Stimulated activated CD4-positive, alpha-beta T cell treated with anti-CD3 and anti-CD28 coated beads, Interleukin-1b, Interleukin-23, amount 100 ng/mL, for 4 hours (primary cell): Measurements from ENCODE around the gene EXOC6.

ENCODE experiments used
- DNase-seq, 2 donors: peaks; one replicate each; pipeline ENCODE4 v3.0.0-alpha.2; 2020; ENCODE audit warnings: low read depth in 2 of 2

Gene EXOC6, protein sequence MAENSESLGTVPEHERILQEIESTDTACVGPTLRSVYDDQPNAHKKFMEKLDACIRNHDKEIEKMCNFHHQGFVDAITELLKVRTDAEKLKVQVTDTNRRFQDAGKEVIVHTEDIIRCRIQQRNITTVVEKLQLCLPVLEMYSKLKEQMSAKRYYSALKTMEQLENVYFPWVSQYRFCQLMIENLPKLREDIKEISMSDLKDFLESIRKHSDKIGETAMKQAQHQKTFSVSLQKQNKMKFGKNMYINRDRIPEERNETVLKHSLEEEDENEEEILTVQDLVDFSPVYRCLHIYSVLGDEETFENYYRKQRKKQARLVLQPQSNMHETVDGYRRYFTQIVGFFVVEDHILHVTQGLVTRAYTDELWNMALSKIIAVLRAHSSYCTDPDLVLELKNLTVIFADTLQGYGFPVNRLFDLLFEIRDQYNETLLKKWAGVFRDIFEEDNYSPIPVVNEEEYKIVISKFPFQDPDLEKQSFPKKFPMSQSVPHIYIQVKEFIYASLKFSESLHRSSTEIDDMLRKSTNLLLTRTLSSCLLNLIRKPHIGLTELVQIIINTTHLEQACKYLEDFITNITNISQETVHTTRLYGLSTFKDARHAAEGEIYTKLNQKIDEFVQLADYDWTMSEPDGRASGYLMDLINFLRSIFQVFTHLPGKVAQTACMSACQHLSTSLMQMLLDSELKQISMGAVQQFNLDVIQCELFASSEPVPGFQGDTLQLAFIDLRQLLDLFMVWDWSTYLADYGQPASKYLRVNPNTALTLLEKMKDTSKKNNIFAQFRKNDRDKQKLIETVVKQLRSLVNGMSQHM

DNA sequence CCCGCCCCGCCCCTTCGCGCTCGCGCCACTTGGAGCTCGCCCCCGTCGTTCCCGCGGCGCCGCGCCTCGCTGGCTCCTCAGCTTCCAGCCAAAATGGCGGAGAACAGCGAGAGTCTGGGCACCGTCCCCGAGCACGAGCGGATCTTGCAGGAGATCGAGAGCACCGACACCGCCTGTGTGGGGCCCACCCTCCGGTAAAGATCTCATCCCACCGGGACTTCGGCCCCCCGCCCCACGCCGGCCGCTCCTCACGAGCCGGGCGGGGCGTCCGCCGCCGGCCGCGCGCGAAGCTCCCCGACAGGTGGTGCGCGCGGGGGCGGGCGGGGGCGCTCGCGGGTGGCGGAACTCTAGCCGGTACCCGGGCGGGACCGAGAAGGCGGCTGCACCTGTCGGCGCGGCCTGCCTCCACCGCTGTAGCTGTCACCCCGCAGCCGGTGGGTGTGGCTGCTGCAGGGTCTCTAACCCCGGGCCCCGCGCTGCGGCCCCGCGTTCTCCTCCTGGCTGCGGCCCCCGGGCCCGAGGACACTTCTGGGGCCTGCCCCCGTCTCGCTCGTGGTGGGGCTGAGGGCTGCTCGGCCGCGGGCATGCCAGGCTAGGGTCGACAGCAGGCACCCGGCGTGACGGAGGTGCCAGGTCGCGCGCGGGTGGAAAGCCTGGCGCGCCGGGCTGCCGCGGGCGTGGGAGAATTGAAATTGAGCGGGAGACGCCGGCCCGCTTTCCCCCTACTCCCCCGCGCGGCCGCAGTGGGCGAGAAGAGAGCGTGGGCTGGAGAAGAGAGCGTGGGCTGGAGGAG lies at the start of gene EXOC6:
TSS of gene EXOC6 (plus strand) at position 80 of the 793 bp plus-strand sequence. CDS start at position 94, 14 bp downstream.
- DNase-seq: peak; percentile 76 to 77

GRCh38 chr10:92799568-92799967 lies 48.8 kb upstream of the EXOC6 start:
- DNase-seq: no peak

DNA sequence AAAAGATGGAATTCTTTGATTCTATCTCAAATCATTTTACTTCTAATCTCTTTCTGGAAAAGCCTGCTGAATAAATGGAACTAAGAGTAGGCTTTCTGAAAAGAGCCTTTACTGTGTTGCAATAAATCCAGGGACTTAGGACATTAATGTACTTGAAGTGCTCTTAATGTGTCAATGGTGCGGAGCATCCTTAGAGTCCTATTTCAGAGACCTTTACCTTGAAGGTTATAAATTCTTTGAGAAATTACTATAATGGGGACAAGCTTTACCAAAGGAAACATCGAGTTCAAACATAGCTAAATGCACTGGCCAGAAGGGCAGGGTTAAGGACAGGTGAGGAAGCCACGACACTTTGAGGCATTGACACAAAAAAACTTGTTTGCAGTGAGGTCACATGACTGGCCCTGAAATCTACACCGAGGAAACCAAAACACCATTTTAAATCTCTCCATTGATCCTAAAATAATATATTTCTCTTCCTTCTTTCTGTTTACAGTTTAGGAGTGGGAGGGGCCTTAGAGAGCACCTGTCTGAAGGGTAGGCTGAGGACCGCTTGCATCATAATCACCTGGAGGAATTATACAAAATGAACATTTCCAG lies 48.1 kb upstream of the EXOC6 start:
- no peak for DNase-seq

- DNase-seq: no peak
Observed at GRCh38 chr10:92801978-92802872, 46.1 kb upstream of the EXOC6 start.

DNA sequence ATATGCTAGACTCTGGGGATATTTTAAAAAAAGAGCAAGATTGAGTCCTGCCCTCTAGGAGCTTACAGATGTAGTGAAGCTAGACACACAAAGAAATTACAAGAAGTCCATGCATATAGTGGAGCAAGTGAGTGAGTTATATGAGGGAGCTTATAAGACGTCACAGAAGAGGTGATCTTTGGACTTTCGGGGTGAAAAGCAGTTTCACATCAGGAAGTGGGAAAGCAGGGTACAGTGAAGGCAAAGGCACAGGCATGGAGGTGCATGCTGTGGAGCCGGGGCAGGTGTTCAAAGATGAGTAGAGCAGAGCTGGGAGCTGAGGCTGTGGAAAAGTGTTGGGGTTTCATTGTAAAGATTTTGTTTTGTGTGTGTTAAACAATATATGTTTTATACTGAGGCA lies 38.5 kb upstream of the EXOC6 start:
- DNase-seq: no peak

- DNase-seq: no peak
Observed at GRCh38 chr10:92810934-92811532, 37.3 kb upstream of the EXOC6 start.

- DNase-seq: no peak
Observed at GRCh38 chr10:92811986-92812385, 36.3 kb upstream of the EXOC6 start.

GRCh38 chr10:92813979-92814378 lies 34.3 kb upstream of the EXOC6 start:
- no peak for DNase-seq

- no peak for DNase-seq
Observed at GRCh38 chr10:92814790-92815189, 33.5 kb upstream of the EXOC6 start.

GRCh38 chr10:92816091-92816531 lies 32.2 kb upstream of the EXOC6 start:
- no peak for DNase-seq

GRCh38 chr10:92822060-92822634 lies 26.2 kb upstream of the EXOC6 start:
- DNase-seq: no peak

- DNase-seq: no peak
Observed at GRCh38 chr10:92822964-92823363, 25.4 kb upstream of the EXOC6 start.

DNA sequence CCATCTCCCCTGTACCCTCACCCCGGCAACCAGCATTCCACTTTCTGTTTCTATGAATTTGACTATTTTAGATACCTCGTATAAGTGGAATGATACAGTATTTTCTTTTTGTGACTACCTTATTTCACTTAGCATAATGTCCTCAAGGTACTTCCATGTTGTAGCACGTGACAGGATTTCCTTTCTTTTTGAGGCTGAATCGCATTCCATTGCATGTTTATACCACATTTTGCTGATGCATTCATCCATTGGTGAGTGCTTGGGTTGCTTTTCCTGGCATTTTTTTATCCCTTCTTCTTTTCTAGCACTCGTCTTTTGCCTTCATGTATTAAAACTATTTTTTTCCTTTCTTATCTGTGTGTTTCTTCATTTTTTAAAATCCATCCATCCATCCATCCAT lies 22.3 kb upstream of the EXOC6 start:
- DNase-seq: no peak

DNA sequence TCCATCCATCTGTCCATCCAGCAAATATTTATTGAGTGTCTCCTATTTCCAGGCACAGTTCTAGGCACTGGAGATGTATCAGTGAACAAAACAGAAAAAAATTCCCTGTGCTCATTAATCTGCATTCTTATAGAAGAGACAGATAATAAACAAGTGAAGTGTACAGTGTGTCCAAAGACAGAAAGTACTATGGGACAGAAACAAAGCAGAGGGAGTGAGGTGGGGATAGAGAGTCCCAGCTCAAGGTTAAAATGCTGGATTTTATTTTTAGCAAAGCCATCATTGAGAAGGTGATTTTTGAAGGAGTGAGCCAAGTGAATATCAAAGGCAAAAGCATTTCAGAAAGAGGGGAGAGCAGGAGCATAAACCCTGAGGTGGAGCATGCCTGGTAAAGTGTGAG lies 21.8 kb upstream of the EXOC6 start:
- no peak for DNase-seq

DNA sequence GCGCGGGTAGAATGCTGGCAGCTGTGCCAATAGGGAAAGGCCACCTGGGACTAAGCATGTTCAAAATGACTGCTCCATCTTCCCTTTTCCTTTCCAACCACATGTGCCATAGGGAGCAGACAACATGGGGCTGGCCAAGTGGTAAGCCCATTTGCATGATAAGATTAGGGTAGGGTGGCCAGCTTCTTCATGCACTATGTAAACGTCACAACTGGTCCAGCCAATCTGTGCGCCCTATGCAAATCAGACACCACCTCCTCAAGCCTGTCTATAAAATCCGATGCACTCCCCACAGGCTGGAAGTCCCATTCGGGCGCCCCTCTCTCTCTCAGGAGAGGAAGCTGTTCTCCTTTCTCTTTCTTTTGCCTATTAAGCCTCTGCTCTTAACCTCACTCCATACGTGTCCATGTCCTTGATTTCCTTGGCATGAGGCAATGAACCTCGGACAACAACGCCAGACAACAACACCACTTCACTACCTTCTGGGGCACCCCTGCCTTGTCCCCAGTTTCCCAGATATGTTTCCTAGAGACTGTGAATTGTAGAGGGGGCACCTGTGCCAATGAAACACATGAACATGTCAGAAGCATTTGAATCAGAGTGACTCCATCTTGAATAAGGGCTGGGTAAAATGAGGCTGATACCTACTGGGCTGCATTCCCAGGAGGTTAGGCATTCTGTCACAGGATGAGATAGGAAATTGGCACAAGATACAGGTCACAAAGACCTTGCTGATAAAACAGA lies 19.1 kb upstream of the EXOC6 start:
- DNase-seq: no peak

GRCh38 chr10:92829786-92830377 lies 18.4 kb upstream of the EXOC6 start:
- DNase-seq: no peak

DNA sequence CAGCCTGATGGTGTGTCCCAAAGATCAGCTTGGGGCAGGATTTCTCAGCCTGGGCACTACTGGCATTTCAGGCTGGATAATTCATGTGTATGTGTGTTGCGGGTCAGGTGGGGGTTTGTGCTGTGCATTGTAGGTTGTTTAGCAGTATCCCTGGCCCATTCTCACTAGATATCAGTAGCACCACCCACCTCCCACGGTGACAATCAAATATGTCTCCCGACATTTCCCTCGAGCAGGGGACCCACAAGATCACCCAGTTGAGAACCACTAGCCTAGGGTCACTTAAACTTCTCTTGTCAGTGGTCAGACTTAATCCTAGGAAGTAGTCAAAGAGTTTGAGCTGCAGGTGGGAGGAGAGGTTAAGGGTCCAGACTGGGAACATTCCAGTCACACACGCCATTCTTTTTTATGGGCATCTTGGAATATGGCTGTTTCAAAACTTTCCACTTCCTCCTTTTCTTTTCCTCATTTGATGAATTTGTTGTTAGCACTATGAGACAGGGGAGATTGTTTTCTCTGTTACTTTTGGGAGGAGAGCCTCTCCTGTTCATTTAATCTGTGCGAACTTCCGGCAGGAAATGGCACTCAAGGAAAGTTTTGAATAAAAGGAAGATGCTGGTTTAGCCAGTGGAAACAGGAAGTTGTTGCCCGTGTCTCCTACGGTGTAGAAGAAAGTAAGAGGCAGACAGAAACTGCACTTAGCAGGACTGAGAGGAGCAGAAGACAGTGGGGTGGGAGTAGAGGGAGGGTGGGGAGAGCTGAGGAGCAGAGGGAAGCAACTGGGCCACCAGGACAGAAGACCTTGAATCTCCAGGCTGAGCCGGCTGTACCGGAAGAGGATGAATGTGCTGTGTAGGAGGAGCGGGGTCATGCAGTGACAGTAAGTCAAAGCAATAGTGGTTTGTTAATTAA lies 17.6 kb upstream of the EXOC6 start:
- no peak for DNase-seq

GRCh38 chr10:92832121-92832520 lies 16.2 kb upstream of the EXOC6 start:
- no peak for DNase-seq
